DOHH2 (cell line): ENCODE data around the gene MYL5.

Experiments used
- H3F3A ChIP-seq: fragments of 200-600 bp; sonication (generic), shearing (Covaris generic); 2 replicates; pipeline ENCODE4 v1.6.0; 2016; ENCODE audit warnings: antibody characterized with exemption, mild to moderate bottlenecking; ENCODE audit not compliant: control insufficient read depth, insufficient read depth
- H3K27ac ChIP-seq: fragments of 200-600 bp; sonication (generic); 2 replicates; pipeline ENCODE4 v1.5.1; 2014; ENCODE audit warnings: low read depth, mild to moderate bottlenecking, low read length, moderate library complexity
- H3K27me3 ChIP-seq: fragments of 200-600 bp; sonication (generic); 2 replicates; pipeline ENCODE4 v1.6.1; 2014; ENCODE audit warnings: mild to moderate bottlenecking, low read length, mixed read lengths; ENCODE audit not compliant: control insufficient read depth
- H3K36me3 ChIP-seq: fragments of 200-600 bp; sonication (generic); 2 replicates; pipeline ENCODE4 v1.6.1; 2014; ENCODE audit warnings: mild to moderate bottlenecking, low read length, moderate library complexity, mixed read lengths; ENCODE audit not compliant: control insufficient read depth
- H3K4me1 ChIP-seq: fragments of 200-600 bp; sonication (generic); 2 replicates; pipeline ENCODE4 v1.6.1; 2014; ENCODE audit warnings: mild to moderate bottlenecking, low read length, mixed read lengths; ENCODE audit not compliant: control insufficient read depth
- H3K4me2 ChIP-seq: fragments of 200-600 bp; sonication (generic); 2 replicates; pipeline ENCODE4 v1.6.0; 2014; ENCODE audit warnings: mild to moderate bottlenecking, low read length, moderate library complexity
- H3K4me3 ChIP-seq: fragments of 200-600 bp; sonication (generic); 2 replicates; pipeline ENCODE4 v1.5.1; 2014; ENCODE audit warnings: mild to moderate bottlenecking, low read length, mixed read lengths
- H3K79me2 ChIP-seq: fragments of 200-600 bp; sonication (generic); 2 replicates; pipeline ENCODE4 v1.6.1; 2014; ENCODE audit warnings: mild to moderate bottlenecking, low read length, mixed read lengths; ENCODE audit not compliant: control insufficient read depth
- H3K9me2 ChIP-seq: fragments of 200-600 bp; sonication (generic); replicated peaks from 2 replicates; pipeline ENCODE4 v1.6.1; 2014; ENCODE audit warnings: mild to moderate bottlenecking, low read length, mixed read lengths; ENCODE audit not compliant: control insufficient read depth
- H3K9me3 ChIP-seq: fragments of 200-600 bp; sonication (generic); 2 replicates; pipeline ENCODE4 v1.6.1; 2014; ENCODE audit warnings: antibody characterized with exemption, low read length, mixed read lengths; ENCODE audit not compliant: control insufficient read depth, insufficient read depth
- H4K20me1 ChIP-seq: fragments of 200-600 bp; sonication (generic); 2 replicates; pipeline ENCODE4 v1.6.0; 2014; ENCODE audit warnings: low read depth, mild to moderate bottlenecking, antibody characterized with exemption, low read length, moderate library complexity; ENCODE audit not compliant: control insufficient read depth, insufficient read depth
- CTCF ChIP-seq: fragments of 200-600 bp; sonication (generic); IDR thresholded peaks from one replicate; pipeline ENCODE4 v1.5.1; 2014; ENCODE audit warnings: antibody characterized with exemption, mild to moderate bottlenecking, low read depth, low read length; ENCODE audit not compliant: poor library complexity, severe bottlenecking
- EZH2phosphoT487 ChIP-seq: fragments of 200-600 bp; sonication (generic); IDR thresholded peaks from 2 replicates; pipeline ENCODE4 v1.6.1; 2017; ENCODE audit warnings: borderline replicate concordance, mild to moderate bottlenecking, antibody characterized with exemption, low read length, moderate library complexity, mixed read lengths

The MYL5 gene

GRCh38 chr4:703336-704197 lies 29.2 kb downstream of the MYL5 start:
- H3K27ac ChIP-seq = no peak overlapping the region
- no peak overlapping the region for H3K4me3 ChIP-seq

GRCh38 chr4:704198-704891 lies 30.0 kb downstream of the MYL5 start:
- Histone ChIP-seq H3K9me3 (no peaks in the 10 kb centered on the region), H3K4me1 (peaks cover 36% of the 10 kb centered on the region), H3K4me3 (no peak overlapping the region), H3F3A (no peaks in the 10 kb centered on the region; the same call in 1 of the 2 replicates), H3K36me3 (peaks cover 18% of the 10 kb centered on the region), H3K79me2 (peaks cover 37% of the 10 kb centered on the region), H3K4me2 (no peak overlapping the region), H4K20me1 (peaks cover 9% of the 10 kb centered on the region; the same call in 1 of the 2 replicates), H3K9me2 (no peaks in the 10 kb centered on the region), H3K27me3 (no peaks in the 10 kb centered on the region), H3K27ac (no peak overlapping the region)
- TF ChIP-seq EZH2phosphoT487 (no peak), CTCF (no peak)

More at GRCh38 chr4:703336-704197, 29.2 kb downstream of the MYL5 start:
- H3K9me2 ChIP-seq = no peaks in the 10 kb centered on the region
- peaks cover 30% of the 10 kb centered on the region for H3K79me2 ChIP-seq
- peaks cover 11% of the 10 kb centered on the region for H3K36me3 ChIP-seq
- H3K4me1 ChIP-seq = peaks cover 43% of the 10 kb centered on the region
- H3K27me3 ChIP-seq = no peaks in the 10 kb centered on the region
- no peak overlapping the region for H3K4me2 ChIP-seq
- H4K20me1 ChIP-seq = peaks cover 1% of the 10 kb centered on the region; the same call in 1 of the 2 replicates
- no peaks in the 10 kb centered on the region for H3K9me3 ChIP-seq
- TF ChIP-seq CTCF (no peak), EZH2phosphoT487 (no peak)
- peaks cover 2% of the 10 kb centered on the region; the same call in 1 of the 2 replicates for H3F3A ChIP-seq

GRCh38 chr4:704971-705277 lies 30.6 kb downstream of the MYL5 start:
- Histone ChIP-seq H3K36me3 (peaks cover 23% of the 10 kb centered on the region), H3K4me3 (peak overlapping the region; percentile 98), H3K27me3 (no peaks in the 10 kb centered on the region), H3K27ac (no peak overlapping the region), H3K9me2 (no peaks in the 10 kb centered on the region), H3K4me2 (peak overlapping the region; percentile 67), H4K20me1 (peaks cover 10% of the 10 kb centered on the region; the same call in 1 of the 2 replicates), H3K9me3 (no peaks in the 10 kb centered on the region), H3F3A (peaks cover 3% of the 10 kb centered on the region; the same call in 1 of the 2 replicates), H3K79me2 (peaks cover 43% of the 10 kb centered on the region), H3K4me1 (peaks cover 30% of the 10 kb centered on the region)
- TF ChIP-seq CTCF (no peak), EZH2phosphoT487 (no peak)
